ENCODE measurements around the gene PMVK.

GRCh38 chr1:154913273-154913672 is 23.2 kb downstream of the PMVK start:
- TF ChIP-seq EZH2 (IDR thresholded peaks at IDR 0.05; ENCODE audit: low read depth) (no peak), CTCF (conservative IDR thresholded peaks at IDR 0.05) (no peak)

Measured in PC-9 (cell line).